Measurements from ENCODE around the gene C11orf68. TPM values are rescaled to one million over a fixed set of nuclear protein-coding genes. Genes with fewer than 3 reads are reported as not detected.

Gene C11orf68
- total and polyA plus RNA-seq, 10 of the 15 experiments (the other 5 are each of a cell fraction or from before 2014, with no cell fraction given) = 3.0 to 25.4 (median 16.7) TPM

DNA sequence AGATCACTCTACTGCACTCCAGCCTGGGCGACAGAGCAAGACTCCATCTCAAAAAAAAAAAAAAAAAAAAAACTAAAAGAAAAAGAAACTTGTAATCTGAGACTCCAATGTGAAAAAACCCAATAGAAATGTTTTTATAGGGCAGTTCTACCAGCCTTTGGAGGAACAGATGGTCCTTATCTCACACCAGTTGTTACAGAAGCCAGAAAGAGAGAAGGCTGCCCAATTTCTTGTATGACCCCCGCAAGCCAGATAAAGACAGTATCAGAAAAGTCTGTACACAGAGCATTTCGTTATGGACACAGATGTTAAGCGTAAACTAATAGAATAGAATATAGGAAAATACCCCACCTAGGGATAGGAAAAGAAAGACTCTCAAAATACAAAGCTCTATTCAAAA, 15.2 kb upstream of the C11orf68 start (continued):
- TF ChIP-seq MEF2B (IDR thresholded peaks at IDR 0.05; ENCODE audit: partially characterized antibody, poor library complexity, severe bottlenecking) (no peak), MTA2 (IDR thresholded peaks at IDR 0.05; ENCODE audit: low read depth) (no peak), PAX8 (IDR thresholded peaks at IDR 0.05) (no peak), PAX5 (IDR thresholded peaks at IDR 0.05; ENCODE audit: borderline replicate concordance, low read depth, low read length) (no peak)

DNA sequence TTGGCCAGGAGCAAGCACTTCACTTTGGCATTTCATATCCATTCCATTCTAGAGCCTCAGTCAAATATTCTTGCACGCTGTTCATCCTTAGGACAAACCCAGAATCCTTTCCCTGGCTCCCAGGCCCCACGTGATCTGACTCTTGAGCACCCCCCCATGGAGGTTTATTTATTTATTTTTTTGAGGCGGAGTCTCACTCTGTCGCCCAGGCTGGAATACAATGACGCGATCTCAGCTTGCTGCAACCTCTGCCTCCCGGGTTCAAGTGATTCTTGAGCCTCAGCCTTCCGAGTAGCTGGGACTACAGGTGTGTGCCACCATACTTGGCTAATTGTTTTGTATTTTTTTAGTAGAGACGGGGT, 13.7 kb upstream of the C11orf68 start:
- FAIRE-seq = no peak
- SMC1A ChIA-PET (ENCODE audit: uncharacterized antibody, unreplicated experiment) = interaction anchor here (1.3 to 1.7 kb wide), 3 partner anchors 10 to 45 kb away, joined by 3 to 4 read pairs (median 3); no protein-coding TSS in a partner anchor
- POLR2A ChIA-PET = interaction anchor here (1.1 to 2.1 kb wide), 2 partner anchors 10 to 28 kb away, joined by 3 to 6 read pairs; no protein-coding TSS in a partner anchor

More for the DNA sequence above, 13.7 kb upstream of the C11orf68 start:
- H3K27me3 ChIP-seq (replicated peaks in 1 of 2; ENCODE audit: control insufficient read depth in 2 of 2, insufficient read depth in 2 of 2, low read length in 1 of 2) = no peaks in the 10 kb centered on the region
- RAD21 ChIA-PET (ENCODE audit: unreplicated experiment) = interaction anchor here (1.3 to 2.2 kb wide), 2 partner anchors 13 to 48 kb away, joined by 3 to 8 read pairs; no protein-coding TSS in a partner anchor
- H3K4me2 ChIP-seq (ENCODE audit: control insufficient read depth, insufficient read depth) = no peak overlapping the region
- in situ Hi-C loops (cut with MboI) (no loop called here), intact Hi-C loops (cut with micrococcal nuclease; ENCODE audit: unreplicated experiment) (no loop called here)
- no peak overlapping the region for H3K27ac ChIP-seq (ENCODE audit: control insufficient read depth, insufficient read depth)
- no peak overlapping the region for H3K9ac ChIP-seq (ENCODE audit: control insufficient read depth, insufficient read depth, low read length)
- peaks cover 15% of the 10 kb centered on the region for H3K4me1 ChIP-seq (ENCODE audit: control insufficient read depth, insufficient read depth, low read length)
- no peaks in the 10 kb centered on the region for H3K36me3 ChIP-seq (ENCODE audit: control insufficient read depth in 2 of 2, insufficient read depth in 2 of 2, low read length in 1 of 2)
- no peaks in the 10 kb centered on the region for H3K79me2 ChIP-seq (ENCODE audit: control insufficient read depth, insufficient read depth, low read length)
- no peak overlapping the region for H2AFZ ChIP-seq (ENCODE audit: control insufficient read depth, low read depth, low read length)
- no peak for ATAC-seq
- TF ChIP-seq, protein P1, sequence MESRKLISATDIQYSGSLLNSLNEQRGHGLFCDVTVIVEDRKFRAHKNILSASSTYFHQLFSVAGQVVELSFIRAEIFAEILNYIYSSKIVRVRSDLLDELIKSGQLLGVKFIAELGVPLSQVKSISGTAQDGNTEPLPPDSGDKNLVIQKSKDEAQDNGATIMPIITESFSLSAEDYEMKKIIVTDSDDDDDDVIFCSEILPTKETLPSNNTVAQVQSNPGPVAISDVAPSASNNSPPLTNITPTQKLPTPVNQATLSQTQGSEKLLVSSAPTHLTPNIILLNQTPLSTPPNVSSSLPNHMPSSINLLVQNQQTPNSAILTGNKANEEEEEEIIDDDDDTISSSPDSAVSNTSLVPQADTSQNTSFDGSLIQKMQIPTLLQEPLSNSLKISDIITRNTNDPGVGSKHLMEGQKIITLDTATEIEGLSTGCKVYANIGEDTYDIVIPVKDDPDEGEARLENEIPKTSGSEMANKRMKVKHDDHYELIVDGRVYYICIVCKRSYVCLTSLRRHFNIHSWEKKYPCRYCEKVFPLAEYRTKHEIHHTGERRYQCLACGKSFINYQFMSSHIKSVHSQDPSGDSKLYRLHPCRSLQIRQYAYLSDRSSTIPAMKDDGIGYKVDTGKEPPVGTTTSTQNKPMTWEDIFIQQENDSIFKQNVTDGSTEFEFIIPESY (IDR thresholded peaks at IDR 0.05) = 0 out of 2 replicates have a peak, but pooled peaks have one; percentile 22
- peak; percentile 47; the same call in 1 of the 2 replicates for TF ChIP-seq RAD51 (IDR thresholded peaks at IDR 0.05)
- TF ChIP-seq SREBF2 (IDR thresholded peaks at IDR 0.05; ENCODE audit: low read length) = no peak
- TF ChIP-seq, protein P2, sequence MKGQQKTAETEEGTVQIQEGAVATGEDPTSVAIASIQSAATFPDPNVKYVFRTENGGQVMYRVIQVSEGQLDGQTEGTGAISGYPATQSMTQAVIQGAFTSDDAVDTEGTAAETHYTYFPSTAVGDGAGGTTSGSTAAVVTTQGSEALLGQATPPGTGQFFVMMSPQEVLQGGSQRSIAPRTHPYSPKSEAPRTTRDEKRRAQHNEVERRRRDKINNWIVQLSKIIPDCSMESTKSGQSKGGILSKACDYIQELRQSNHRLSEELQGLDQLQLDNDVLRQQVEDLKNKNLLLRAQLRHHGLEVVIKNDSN (IDR thresholded peaks at IDR 0.05; ENCODE audit: borderline replicate concordance, extremely low read length, insufficient read depth, low read depth, low read length) = peak; percentile 16
- no TSS peak for BruUV-seq (replicated peaks)
- H4K20me1 ChIP-seq (ENCODE audit: control insufficient read depth, insufficient read depth) = no peaks in the 10 kb centered on the region
- DNase-seq (ENCODE audit: low read depth, low spot score) = no peak
- 81% methylated on average over 9 of the region's 9 CpGs for WGBS (ENCODE audit: insufficient coverage, insufficient replicate concordance, low lambda C conversion rate, missing lambda C conversion rate)
- no peaks in the 10 kb centered on the region for H3K9me3 ChIP-seq (replicated peaks; ENCODE audit: control insufficient read depth, insufficient read depth, low read length)
- H3K4me3 ChIP-seq = no peak overlapping the region
- CTCF ChIA-PET = interaction anchor here (0.6 to 3.1 kb wide), 7 partner anchors 10 to 318 kb away, joined by 3 to 16 read pairs (median 8); partner anchors contain the start of genes CCDC85B and FIBP

Measured in GM12878 (cell line).